GM19397 (cell line): Measurements from ENCODE around the gene PRIM2.
"Not testable (repeated sequence)": the region's sequence is repeated elsewhere in the genome, so short reads cannot be mapped to it uniquely, and the experiment has no call there.

Experiments
- ATAC-seq: cut with Tn5 transposase; IDR thresholded peaks from one replicate; pipeline ENCODE4 v1.9.1; 2021; ENCODE audit warnings: mild to moderate bottlenecking, moderate library complexity; ENCODE audit not compliant: unreplicated experiment

Gene PRIM2

GRCh38 chr6:57491795-57492194, 174.4 kb downstream of the PRIM2 start:
- not testable (repeated sequence) for ATAC-seq

- not testable (repeated sequence) for ATAC-seq
Observed at GRCh38 chr6:57496251-57496650, 178.8 kb downstream of the PRIM2 start.

DNA sequence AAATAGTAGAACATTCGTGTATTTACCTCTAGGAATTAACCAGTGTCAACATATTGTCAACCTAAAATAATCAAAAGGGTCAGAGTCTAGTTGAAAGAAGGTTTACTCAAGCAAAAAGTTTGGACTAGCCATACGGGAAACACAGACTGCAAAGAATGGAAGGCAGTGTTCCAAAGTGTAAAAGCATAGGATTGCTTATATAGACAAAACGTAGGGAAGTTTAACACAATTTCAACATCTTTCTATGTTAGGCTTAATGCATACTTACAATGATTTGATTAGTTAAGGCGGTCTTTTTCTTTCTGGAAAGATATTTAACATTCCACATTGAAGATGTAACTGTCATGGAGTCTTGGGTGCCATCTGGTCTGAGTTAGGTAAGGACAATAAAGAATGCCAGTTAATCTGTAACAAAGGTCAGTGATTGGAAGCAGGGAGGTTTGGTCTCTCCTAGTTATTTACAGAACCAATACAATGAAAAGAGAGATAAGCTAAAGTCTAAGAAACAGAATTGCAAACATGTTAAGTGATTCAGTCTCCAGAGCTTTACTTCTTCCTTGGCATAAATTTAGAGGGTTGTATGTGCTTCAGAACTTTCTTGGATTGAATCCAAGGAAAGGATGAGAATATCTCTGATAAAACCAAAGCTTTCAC, 183.1 kb downstream of the PRIM2 start:
- not testable (repeated sequence) for ATAC-seq

GRCh38 chr6:57502387-57502786, 185.0 kb downstream of the PRIM2 start:
- ATAC-seq, result not testable (repeated sequence)

GRCh38 chr6:57505251-57505650, 187.8 kb downstream of the PRIM2 start:
- ATAC-seq, result not testable (repeated sequence)

- not testable (repeated sequence) for ATAC-seq
Observed at GRCh38 chr6:57510390-57510789, 193.0 kb downstream of the PRIM2 start.

- not testable (repeated sequence) for ATAC-seq
Observed at GRCh38 chr6:57515171-57515570, 197.7 kb downstream of the PRIM2 start.

- ATAC-seq, result not testable (repeated sequence)
Observed at GRCh38 chr6:57515845-57516244, 198.4 kb downstream of the PRIM2 start.

DNA sequence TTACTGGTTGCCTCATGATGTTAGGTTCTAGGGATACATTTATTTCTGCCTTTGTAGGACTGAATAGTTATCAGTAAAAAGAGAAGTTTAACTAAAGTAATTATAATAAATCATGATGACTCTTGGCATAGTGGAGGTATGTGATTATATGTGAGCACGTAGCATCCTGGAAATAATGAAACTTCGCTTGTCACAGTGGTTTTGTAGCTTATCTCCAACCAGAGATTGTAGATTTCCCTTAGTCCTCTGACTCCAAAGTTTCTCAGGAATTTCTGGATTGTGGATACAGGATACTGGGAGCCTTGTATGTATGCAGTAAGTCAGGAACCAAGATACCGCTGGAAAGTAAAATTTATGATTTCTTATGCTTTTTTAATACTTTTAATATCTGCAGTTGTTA, 199.3 kb downstream of the PRIM2 start:
- ATAC-seq, result not testable (repeated sequence)

- not testable (repeated sequence) for ATAC-seq
Observed at GRCh38 chr6:57519198-57519597, 201.8 kb downstream of the PRIM2 start.

GRCh38 chr6:57521085-57521484, 203.7 kb downstream of the PRIM2 start:
- not testable (repeated sequence) for ATAC-seq

GRCh38 chr6:57523221-57523620, 205.8 kb downstream of the PRIM2 start:
- not testable (repeated sequence) for ATAC-seq

DNA sequence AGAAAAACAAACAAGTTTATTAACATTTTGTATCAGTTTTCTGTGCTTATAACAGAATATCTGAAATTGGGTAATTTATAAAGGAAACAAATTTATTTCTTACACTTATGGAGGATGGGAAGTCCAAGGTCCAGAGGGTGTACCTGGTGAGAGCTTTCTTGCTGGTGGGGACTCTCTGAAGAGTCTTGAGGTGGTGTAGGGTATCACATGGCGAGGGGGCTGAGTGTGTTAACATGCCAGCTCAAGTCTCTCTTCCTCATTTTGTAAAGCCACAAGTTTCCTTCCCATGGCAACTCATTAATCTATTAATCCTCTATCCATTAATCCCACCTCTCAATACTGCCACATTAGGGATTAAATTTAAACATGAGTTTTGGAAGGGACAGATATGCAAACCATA, 212.3 kb downstream of the PRIM2 start:
- ATAC-seq, result not testable (repeated sequence)

GRCh38 chr6:57532660-57533059, 215.2 kb downstream of the PRIM2 start:
- ATAC-seq, result not testable (repeated sequence)

DNA sequence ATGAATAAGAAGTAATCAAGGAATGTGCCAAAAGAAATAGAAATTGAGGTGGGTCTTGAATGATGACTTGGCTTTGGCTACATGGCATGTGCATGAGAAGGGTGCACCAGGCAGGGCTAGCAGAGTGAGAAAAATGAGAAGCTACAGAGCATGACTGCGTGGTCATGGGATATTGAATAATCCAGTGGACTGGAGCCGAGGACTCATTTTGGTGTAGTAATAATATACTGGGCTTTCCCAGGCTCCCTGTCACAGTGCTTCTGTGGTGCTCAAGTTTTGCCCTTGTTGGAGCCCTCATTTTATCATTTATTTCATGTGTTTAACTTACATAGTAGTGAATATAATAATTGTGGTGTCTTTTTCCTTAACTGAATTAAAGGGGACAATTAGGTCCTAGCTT, 217.7 kb downstream of the PRIM2 start:
- ATAC-seq, result not testable (repeated sequence)

- not testable (repeated sequence) for ATAC-seq
Observed at GRCh38 chr6:57535994-57536393, 218.6 kb downstream of the PRIM2 start.

GRCh38 chr6:57537916-57538315, 220.5 kb downstream of the PRIM2 start:
- not testable (repeated sequence) for ATAC-seq

DNA sequence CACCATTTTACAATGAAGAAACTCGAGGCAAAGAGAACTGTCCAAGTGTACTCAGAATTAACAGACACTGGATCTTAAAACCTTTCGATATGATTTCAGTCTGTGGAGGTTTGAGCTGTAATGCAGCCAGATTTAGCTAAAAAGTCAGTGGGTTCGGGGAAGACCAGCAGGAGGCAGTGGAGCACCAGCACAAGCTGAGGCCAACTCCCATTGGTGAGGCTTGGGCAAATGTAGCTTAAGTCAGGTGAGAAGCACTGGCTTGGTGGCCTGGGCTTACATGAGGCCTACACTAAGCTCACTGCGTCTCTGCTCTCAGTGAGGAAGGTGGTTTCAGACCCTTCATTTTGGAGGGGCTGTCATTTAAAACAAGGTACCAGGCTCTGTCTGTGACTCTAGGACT, 234.5 kb downstream of the PRIM2 start:
- ATAC-seq, result not testable (repeated sequence)

GRCh38 chr6:57557855-57558254, 240.4 kb downstream of the PRIM2 start:
- not testable (repeated sequence) for ATAC-seq

GRCh38 chr6:57559170-57559569, 241.7 kb downstream of the PRIM2 start:
- not testable (repeated sequence) for ATAC-seq

DNA sequence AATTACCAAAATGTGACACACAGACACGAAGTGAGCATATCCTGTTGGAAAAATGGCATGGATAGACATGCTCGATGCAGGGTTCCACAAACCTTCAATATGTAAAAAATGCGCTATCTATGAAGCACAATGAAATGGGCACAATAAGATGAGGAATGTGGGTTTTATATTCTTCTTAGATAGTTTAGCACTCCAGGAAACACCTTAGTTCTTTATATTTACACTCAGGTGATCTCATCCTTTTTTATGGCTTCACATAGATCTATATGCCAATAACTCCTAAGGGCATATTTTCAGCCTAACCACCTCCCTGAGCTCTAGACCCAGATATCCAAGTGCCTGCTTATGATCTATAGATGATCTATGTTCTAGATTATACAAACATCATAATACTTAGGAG, 244.8 kb downstream of the PRIM2 start:
- ATAC-seq, result not testable (repeated sequence)

- ATAC-seq, result not testable (repeated sequence)
Observed at GRCh38 chr6:57572119-57572518, 254.7 kb downstream of the PRIM2 start.

- ATAC-seq, result not testable (repeated sequence)
Observed at GRCh38 chr6:57572844-57573243, 255.4 kb downstream of the PRIM2 start.
